GM12892 (cell line): ENCODE measurements around the gene CADPS.

Experiments
- DNase-seq: peaks from one replicate; pipeline ENCODE4 v3.0.0; 2011; ENCODE audit not compliant: insufficient read length
- FAIRE-seq: peaks from 2 replicates; lab custom pipeline; 2011; peaks lifted over from hg19 to GRCh38; lab: Jason Lieb, UNC
- POLR2A ChIP-seq: IDR thresholded peaks from 2 replicates; pipeline ENCODE4 v1.6.1; 2011; ENCODE audit warnings: low read depth, low read length, control low read depth
- POLR2AphosphoS5 ChIP-seq: IDR thresholded peaks from 2 replicates; pipeline ENCODE4 v1.6.1; 2011; ENCODE audit warnings: low read depth, low read length, control low read depth
- TAF1 ChIP-seq: IDR thresholded peaks from 2 replicates; pipeline ENCODE4 v1.6.1; 2011; ENCODE audit warnings: low read depth, mild to moderate bottlenecking, control low read depth, low read length, borderline replicate concordance

The CADPS gene

GRCh38 chr3:62529230-62529629 is 346.0 kb downstream of the CADPS start:
- TF ChIP-seq POLR2A (no peak), TAF1 (no peak), POLR2AphosphoS5 (no peak)
- FAIRE-seq = no peak
- DNase-seq = no peak

GRCh38 chr3:62527474-62527873 is 347.7 kb downstream of the CADPS start:
- FAIRE-seq = no peak
- TF ChIP-seq POLR2AphosphoS5 (no peak), POLR2A (no peak), TAF1 (no peak)
- DNase-seq = no peak

GRCh38 chr3:62525281-62525680 is 349.9 kb downstream of the CADPS start:
- no peak for DNase-seq
- no peak for TF ChIP-seq POLR2AphosphoS5
- TF ChIP-seq POLR2A = no peak
- no peak for TF ChIP-seq TAF1
- FAIRE-seq = no peak

GRCh38 chr3:62523672-62524071 is 351.5 kb downstream of the CADPS start:
- no peak for DNase-seq
- TF ChIP-seq TAF1 = no peak
- no peak for TF ChIP-seq POLR2AphosphoS5
- TF ChIP-seq POLR2A = no peak
- FAIRE-seq = no peak

GRCh38 chr3:62521464-62522105 is 353.6 kb downstream of the CADPS start:
- TF ChIP-seq TAF1 (no peak), POLR2AphosphoS5 (no peak), POLR2A (no peak)
- no peak for DNase-seq
- no peak for FAIRE-seq

GRCh38 chr3:62503516-62503915 is 371.7 kb downstream of the CADPS start:
- no peak for TF ChIP-seq TAF1
- TF ChIP-seq POLR2A = no peak
- TF ChIP-seq POLR2AphosphoS5 = no peak
- DNase-seq (no peak), FAIRE-seq (no peak)

- FAIRE-seq (no peak), DNase-seq (no peak)
- no peak for TF ChIP-seq TAF1
- no peak for TF ChIP-seq POLR2A
- TF ChIP-seq POLR2AphosphoS5 = no peak
These were observed 372.6 kb downstream of the CADPS start for GRCh38 chr3:62502315-62503300.

- FAIRE-seq = no peak
- no peak for DNase-seq
- TF ChIP-seq TAF1 (no peak), POLR2AphosphoS5 (no peak), POLR2A (no peak)
These were observed 373.9 kb downstream of the CADPS start for GRCh38 chr3:62501289-62501668.

GRCh38 chr3:62500556-62501288 is 374.5 kb downstream of the CADPS start:
- FAIRE-seq = no peak
- TF ChIP-seq POLR2A (no peak), TAF1 (no peak), POLR2AphosphoS5 (no peak)

GRCh38 chr3:62497156-62497555 is 378.1 kb downstream of the CADPS start:
- FAIRE-seq (no peak), DNase-seq (no peak)
- TF ChIP-seq POLR2A (no peak), POLR2AphosphoS5 (no peak), TAF1 (no peak)

More at GRCh38 chr3:62500556-62501288, 374.5 kb downstream of the CADPS start:
- DNase-seq = no peak

- no peak for DNase-seq
These were observed 378.7 kb downstream of the CADPS start for GRCh38 chr3:62496503-62496902.

More at GRCh38 chr3:62496503-62496902, 378.7 kb downstream of the CADPS start:
- no peak for FAIRE-seq
- no peak for TF ChIP-seq TAF1
